Activated CD4-positive, alpha-beta T cell treated with anti-CD3 and anti-CD28 coated beads for 48 hours (primary cell): ENCODE measurements around the gene FEN1.

Source experiments
- DNase-seq: peaks from one replicate; pipeline ENCODE4 v3.0.0-alpha.2; 2020

FEN1 gene

DNA sequence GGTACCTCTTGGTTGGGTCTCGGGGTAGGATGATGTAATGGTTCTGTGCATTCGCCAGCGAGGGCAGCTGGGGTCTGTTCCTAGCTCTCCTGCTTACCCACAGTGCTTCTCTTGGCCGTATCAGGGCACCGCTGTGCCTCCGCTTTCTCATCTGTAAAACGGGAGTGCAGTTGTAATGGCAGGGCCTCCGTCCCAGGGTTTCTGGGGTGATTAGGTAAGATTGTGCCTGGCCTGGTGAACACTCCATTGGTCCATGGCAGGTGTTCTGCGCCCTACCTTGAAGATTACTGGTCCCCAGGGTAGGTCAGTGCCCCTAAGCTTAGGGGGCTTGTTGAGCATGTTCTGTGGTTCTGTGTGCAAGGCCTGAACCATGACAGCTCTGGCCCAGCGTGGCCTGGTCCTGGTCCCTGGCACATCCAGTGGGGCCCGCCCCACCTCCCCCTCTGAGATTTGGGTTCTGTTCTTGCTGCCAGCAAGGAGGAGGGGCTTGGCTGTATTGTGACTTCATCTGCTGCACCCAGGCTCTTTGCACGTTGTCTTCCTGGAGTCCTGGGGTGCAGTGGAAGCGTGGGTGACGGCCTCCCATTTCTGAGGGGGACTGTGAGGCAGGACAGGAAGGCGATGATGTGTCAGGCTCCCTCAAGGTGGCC is 35.4 kb upstream of the FEN1 start:
- DNase-seq: no peak

DNA sequence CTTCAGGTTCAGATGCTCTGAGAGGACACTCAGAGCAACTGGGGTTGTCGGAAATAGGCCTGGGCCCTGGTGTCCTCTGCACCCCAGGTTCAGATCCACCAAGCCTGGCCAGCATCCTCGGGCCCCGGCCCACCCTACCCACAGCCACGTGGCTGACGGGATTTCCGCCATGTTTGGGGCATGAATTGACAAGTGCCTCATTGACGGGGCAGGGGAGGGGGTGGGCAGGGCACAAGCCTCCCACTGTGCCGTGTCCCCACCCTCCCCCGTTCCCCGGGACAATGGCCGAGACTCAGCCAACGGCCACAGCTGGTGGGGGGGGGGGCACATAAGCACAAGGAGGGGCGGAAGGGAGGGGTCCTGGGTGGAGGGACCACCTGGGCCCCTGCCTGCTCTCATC is 31.8 kb upstream of the FEN1 start:
- DNase-seq: no peak

DNA sequence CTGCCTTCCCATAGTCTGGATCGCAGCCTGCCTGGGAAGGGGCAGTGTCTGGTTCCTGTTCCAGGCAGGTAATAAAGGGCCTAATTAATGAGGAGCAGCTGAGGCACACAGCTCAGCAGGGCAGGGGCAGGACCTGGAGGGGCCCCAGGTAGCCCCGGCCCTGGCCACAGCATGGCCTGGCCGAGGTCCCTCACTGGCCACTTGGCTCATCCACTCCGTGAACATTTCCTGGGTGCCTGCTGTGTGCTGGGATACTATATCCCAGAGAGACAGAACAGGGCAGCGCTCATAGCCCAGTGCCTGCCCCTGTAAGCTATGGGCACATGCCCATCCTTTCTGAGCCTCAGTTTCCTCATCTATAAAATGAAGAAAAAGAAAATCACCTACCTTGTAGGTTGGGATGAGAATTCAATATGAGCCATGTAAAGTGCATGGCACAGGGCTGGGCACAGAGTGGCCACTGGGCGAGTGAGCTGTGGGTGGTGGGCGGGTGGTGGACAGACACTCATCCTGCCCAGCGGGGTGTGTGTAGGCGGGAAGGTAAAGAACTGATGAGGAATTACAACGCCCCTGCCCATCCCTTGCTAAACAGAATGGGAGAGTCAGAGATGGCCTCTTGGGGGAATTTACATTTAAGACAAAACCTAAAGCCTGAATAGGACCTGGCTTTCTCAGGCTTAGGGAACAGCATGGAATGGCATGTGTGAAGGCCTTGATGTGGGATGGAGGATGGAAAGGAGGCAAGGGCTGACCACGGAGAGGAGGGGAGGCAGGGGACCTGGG is 31.1 kb upstream of the FEN1 start:
- DNase-seq: no peak

DNA sequence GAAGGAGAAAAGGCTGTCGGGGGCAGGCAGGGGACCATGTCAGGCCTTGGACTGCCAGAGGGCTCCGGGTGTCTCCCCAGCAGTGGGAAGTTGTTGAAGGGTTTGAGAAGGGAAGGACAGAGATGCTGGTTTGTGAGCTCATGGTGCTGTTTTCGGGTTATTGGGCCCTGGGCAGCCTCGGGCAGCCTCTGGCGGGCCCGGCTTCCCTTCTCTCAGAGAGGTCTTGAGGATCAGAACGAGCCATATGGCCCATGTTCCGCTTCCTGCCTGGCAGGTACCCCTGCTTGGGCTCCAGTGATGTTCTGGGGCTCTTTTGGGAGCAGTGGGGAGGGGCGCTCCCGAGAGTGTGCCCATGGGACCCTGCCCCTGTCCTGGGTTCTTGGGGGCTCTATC is 30.5 kb upstream of the FEN1 start:
- no peak for DNase-seq

DNA sequence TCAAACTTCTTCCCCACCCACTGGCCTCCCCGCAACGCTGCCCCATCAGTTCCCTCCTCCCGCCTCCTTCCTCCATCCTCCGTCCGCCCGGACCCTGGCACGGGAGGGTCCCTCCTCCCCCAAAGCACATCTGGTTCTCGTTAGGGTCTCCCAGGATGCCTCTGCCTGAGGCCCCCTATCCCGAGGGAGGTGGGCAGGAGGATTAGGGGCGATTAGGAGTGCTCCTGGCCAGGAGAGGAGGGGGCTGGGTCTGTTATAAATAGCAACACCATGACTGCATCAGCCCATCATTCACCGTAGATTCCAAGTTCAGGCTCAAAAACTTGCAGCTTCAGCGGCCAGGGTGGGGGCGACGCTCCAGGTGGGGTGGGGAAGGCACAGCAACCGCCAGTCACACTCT is 29.9 kb upstream of the FEN1 start:
- no peak for DNase-seq

DNA sequence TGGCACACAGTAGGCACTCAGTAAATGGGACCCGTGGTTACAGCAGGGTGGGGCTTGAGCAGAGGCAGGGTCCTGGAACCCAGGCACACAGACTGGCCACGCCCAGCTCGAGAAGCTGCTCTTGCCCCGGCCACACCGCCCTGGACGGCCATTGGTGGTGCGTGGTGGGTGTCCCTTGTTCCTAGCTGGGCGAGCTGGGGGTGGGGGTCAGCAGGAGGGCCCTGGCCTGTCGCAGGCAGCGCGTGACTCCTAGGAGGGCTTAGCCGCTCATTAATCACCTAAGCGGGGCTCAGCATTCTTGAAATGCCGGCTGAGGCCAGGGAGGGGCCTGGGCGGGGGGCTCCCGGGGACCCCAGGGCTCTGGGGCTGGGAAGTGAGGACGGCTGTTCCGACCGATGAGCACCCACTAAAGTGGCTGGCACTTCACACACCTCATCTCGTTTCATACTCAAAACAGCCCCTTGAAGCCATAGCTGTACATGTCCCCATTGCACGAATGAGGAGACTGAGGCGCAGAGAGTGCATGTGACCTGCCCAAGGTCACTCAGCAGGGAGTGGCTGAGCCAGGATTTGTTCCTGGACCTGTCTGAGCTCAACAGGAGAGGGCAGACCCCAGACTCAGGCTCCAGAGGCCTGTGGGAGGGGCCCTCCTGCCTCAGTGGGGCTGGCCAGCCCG is 28.6 kb upstream of the FEN1 start:
- no peak for DNase-seq

DNA sequence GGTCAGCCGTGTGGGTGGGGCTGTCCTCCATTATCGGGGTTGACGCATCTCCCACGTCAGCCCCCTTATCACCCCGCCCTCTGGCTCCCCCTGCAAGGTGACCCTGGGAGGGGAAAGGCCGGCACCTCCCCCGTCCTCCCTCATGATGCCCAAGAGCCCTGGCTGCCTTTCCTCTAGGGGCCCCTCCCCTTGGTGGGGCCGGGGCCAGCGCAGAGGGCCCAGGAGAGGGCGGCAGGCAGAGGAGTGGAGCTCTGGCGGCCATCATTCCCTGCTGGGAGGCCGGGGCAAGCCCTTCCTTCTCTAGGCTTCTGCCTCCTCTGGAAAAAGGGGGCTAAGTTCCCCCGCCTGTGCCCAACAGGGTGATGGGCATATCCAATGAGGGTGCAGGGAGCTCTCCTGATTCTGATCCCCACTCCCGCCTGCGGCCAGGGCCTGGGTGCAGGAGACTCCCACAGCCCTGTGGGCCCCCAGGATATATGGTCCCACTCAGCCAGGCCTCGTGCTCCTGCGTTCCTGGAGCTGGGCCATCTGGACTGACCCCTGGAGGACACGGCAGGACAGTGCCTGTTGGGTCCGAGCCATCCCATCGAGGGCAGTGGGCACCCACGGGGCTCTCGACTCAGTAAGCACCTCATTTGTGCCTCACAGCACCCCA is 28.0 kb upstream of the FEN1 start:
- no peak for DNase-seq

DNA sequence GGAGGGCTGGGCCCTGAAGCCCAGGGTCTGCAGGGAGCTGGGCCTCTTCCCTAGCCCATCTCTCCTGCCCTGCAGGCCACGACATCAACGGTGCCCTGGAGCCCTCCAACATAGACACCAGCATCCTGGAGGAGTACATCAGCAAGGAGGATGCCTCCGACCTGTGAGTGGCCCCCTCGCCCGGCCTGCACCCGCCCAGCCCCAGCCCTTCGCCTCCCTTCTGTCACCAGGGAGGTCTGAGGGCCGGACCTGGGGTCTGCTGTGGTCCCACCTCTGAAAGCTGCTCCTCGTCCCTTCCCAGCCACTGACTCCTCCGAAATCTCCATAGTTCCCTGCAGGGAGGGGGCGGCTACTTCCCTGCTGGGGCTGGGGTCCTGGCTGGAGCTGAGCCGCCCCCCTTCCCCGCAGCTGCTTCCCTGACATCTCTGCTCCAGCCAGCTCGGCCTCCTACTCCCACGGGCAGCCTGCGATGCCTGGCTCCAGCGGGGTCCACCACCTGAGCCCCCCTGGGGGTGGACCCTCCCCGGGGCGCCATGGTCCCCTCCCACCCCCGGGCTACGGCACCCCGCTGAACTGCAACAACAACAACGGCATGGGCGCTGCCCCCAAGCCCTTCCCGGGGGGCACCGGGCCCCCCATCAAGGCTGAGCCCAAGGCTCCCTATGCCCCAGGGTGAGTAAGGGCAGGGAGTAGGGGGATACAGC is 27.0 kb upstream of the FEN1 start:
- no peak for DNase-seq

DNA sequence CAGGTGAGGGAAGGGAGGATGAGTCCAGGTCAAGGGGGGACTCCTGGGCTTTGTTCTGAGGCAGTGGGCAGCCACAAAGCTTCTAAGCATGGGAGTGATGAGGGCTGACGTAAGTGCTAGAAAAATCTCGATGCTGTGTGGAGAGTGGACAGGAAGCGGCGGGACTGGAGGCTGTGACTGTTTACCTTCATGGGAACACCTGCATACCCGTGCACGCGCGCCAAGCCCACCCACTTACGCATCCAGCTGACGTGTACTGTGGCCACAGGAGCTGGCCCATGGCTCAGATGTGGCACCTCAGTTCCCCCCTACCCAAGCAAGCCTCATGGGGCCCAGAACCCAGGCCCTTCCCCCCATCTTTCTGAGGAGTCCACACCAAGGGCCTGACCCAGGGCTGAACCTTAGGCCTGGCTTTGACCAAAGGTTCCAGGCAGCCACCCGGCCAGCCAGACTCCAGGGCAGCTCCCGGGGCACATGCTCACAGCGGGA is 26.3 kb upstream of the FEN1 start:
- no peak for DNase-seq

DNA sequence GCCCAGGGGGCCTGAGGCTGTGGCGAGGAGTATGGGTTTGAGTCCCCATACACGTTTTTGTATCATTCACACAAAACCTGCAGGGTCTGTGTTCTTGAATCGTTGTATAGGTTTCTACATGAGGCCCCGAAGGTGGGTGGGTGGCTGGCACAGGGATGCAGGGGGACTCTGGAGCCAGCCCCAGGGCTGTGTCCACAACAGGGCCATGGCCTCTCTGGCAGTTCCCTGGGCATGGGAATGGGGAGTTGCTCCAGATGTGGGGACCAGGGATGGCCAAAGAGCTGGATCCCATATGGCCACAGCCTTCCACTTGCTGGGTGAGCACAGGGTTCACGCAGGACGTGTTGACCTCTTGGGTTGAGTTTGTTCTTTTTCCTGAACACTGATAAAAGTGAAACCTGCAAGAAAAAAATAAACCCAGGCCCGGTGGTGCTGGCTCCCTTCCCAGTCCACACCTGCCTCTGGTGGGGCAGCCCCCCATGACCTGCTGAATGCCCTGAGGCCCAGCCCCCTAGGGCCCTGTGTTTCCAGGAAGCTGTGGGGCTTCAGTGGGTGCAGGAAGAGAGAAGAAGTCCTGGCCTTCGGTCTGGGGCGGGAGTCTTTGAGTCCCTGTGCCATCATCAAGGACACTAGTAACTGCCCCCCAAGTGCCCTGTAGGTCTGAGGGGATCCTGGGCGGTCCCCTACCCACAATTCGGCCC is 24.2 kb upstream of the FEN1 start:
- DNase-seq: no peak

DNA sequence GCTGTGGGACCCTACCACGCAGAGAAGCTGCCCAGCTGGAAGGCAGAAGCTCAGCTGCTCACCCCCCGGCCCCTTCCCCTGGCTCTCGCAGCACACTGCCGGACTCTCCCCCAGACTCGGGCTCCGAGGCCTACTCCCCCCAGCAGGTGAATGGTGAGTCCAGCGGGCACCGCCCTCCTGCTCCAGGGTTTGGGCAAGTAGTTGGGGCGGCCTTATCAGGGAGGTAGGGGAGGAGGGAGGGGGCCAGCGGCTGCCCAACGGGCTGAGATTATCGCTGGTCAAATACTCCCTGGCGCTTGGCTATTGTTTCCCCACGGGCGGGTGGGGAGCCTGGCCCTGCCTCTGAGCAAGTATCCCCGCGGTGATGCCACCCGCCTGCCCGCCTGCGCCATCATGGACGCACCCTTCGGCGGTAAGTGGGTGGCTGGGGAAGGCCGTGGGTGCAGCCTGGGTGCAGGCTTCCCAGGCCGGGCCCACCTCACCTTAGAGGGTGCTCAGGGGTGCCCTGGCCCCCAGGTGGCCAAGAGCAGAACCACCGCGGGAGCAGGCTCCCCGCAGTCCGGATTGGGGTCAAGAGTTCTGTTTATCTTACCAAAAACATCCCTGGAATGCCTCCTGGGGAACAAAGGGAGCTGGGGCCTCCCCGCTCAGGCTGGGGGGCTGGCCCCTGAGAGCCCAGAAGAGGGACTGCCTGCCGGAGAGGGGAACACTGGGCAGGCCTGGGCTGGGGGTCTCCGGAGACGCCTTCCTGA is 23.4 kb upstream of the FEN1 start:
- DNase-seq: no peak

DNA sequence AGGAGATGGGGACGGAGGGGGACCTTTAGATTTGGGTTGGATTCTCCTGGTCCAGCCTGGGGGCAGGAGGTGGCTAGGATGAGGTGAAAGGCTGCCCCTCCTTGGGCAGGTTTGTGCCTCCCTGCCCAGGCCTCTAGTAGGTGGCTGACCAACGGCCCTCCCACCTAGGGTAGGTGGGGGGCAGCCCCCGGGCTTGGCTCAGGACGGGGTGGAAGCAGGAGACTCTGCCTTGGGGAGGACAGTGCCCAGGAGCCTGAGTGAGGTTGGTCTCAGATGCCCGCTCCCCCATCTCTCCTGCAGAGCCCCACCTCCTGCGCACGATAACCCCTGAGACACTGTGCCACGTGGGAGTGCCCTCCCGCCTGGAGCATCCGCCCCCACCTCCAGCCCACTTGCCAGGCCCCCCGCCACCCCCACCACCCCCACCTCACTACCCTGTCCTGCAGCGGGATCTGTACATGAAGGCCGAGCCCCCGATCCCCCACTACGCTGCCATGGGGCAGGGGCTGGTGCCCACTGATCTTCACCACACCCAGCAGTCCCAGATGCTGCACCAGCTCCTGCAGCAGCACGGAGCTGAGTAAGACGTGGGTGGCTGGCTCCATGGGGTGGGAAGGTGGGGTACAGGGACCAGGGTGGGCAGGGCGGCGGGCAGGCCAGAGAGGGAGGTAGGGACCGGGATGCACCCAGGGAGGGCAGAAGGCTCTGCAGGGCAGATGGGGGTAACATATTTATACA is 22.6 kb upstream of the FEN1 start:
- no peak for DNase-seq

DNA sequence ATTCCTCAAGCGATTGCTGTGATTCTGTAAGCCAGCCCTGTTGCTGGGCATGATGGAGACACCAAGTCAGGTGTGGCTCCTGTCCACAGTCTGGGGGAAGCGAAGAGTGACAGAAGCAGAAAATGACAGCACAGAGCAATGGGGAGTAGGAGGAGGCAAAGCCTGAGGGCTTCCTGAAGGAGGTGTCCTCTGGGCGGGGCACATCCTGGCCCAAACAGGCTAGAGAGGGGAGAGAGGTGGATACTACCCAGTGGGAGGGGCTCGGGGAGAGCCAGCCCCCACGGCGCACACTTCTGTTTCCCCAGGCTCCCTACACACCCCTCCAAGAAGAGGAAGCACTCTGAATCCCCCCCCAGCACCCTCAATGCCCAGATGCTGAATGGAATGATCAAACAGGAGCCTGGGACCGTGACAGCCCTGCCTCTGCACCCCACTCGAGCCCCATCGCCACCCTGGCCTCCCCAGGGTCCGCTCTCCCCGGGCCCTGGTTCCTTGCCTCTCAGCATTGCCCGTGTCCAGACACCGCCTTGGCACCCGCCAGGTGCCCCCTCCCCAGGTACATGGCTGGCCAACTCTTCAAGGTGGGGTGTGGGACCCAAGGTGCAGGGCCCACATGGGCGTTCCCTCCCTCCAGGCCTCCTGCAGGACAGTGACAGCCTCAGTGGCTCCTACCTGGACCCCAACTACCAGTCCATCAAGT is 21.4 kb upstream of the FEN1 start:
- DNase-seq: no peak

DNA sequence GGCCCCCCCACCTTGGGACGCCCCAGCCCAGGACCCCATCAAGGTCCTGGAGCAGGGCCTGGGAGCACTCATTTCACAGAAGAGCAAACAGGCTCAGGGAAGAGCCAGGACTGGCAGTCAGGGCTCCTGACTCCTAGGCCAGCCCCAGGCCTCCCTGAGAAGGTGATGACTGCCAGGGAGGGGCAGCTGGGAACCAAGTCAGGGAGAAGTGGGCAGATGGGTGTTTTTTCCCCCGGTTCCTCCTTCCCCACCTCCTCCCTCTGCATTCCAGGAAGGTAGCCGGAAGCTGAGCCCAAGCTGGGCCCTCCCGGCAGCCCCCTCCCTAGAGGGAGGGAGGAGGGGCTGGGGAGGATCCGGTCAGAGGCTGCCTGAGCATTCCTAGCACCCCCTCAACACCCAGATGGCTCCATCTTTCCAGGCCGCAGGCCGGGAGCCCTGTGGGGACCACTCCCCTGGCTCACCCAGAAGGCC is 20.7 kb upstream of the FEN1 start:
- DNase-seq: no peak

DNA sequence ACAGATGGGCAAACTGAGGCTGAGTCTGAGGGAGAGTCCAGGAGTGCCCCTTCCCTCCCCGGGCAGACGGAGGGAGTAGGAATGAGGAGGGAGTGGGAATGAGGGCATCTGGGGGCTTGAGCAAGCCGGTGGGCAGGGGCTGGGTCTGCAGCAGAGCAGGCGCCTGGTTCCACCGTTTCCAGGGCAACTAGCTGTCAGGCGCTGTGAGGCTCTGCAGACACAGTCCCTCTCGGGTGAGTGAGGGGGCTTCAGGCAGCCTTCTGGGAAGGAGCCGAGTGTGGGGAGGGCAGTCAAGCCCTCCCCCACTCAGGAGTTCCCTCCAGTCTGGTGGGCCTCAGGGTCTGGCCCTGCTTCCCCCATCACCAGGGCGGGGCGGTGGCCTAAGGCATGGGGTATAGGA is 19.4 kb upstream of the FEN1 start:
- no peak for DNase-seq

DNA sequence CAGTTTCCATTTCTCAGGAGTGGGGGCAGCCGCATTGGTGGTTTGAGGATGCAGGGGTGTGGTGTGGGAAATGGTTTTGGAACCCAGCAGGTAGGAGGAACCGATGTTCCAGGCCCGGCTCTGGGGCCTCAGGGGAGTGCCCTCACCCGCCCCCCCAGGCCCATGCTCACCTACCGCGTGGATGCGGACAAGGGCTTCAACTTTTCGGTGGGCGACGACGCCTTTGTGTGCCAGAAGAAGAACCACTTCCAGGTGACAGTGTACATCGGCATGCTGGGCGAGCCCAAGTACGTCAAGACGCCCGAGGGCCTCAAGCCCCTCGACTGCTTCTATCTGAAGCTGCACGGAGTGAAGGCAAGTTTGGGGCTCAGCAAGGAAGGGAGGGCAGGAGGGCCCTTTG is 18.9 kb upstream of the FEN1 start:
- no peak for DNase-seq

DNA sequence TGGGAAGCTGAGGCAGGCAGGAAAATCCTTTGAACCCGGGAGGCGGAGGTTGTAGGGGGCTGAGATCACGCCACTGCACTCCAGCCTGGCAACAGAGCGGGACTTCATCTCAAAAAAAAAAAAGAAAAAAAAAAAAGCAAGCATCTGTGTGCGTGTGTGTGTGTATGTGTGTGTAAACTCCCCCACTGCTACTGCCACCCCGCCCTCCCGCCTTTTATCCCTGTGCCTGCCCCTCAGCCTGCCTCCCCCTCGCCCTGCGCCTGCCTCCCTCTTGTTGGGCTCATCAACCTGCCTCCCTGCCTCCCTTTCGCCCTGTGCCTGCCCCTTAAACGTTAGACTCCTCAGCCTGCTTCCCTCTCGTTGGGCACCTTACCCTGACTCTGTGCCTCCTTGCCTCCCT is 18.3 kb upstream of the FEN1 start:
- DNase-seq: no peak

DNA sequence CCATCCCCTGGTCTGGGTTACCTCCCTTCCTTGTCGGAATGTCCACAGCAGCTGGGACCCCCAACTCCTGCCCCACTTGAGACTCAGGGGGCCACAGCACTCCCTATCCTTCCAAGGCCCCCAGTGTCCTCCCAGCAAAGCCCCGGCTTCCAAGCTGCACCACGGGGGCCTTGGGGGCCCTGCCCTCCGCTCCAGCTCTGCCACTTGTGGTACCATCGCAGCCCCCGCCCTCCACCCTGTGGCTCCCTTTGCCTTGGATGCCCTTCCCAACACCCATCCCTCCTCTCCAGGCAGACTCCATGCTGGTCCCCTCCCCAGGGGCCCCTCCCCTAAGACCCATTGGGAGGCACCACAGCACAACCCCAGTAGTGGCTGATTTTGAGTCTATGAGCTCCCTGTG is 17.6 kb upstream of the FEN1 start:
- no peak for DNase-seq

DNA sequence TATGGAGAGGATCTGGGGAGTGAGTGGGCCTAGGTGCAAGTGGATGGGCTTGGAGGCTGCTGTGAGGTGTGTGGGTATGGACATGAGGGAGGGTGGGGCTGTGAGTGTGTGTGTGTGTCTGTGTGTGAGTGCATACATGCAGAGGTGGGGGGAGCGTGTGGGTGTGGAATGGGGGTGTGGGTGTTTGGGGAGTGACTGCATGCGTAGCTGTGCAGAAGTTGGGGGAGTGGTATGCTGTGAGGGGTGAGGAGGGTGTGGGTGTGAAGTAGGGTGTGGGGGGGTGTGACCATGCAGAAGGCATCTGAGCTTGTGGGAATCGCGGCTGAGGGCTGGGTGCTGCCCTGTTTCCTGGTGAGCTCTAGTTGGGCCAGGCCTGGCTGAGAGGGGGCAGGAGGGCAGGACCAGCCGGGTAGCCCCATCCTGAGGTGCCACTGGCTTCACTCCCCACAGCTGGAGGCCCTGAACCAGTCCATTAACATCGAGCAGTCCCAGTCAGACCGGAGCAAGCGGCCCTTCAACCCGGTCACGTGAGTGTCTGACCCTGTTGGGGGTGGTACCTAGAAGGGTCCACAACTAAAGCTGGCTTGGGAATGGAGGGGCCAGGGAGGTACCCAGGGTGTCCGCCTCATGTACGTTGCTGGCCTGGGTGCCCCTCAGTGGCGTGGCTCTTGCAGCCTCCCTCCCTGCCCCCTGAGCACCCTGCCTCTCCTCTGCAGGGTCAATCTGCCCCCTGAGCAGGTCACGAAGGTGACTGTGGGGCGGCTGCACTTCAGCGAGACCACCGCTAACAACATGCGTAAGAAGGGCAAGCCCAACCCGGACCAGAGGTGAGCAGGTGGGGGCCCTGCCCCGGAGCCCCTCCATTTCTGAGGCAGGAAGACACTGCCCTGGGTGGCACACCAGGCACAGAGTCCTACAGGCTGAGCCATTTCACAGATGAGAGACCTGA is 16.8 kb upstream of the FEN1 start:
- no peak for DNase-seq
